Ectodermal cell (in vitro differentiated cells): Measurements from ENCODE around the gene SETD1B.

Experiments
- H3K27ac ChIP-seq: 2 replicates; pipeline ENCODE4 v1.7.0; 2013; ENCODE audit warnings: mild to moderate bottlenecking, low read depth, low read length; ENCODE audit not compliant: insufficient read depth, poor library complexity, severe bottlenecking
- H3K27me3 ChIP-seq: 2 replicates; pipeline ENCODE4 v1.7.0; 2013; ENCODE audit warnings: mild to moderate bottlenecking, low read length; ENCODE audit not compliant: insufficient read depth, control insufficient read depth, poor library complexity, severe bottlenecking
- H3K36me3 ChIP-seq: one replicate; pipeline ENCODE4 v1.7.0; 2013; ENCODE audit warnings: low read length; ENCODE audit not compliant: control insufficient read depth, insufficient read depth
- H3K4me1 ChIP-seq: one replicate; pipeline ENCODE4 v1.7.0; 2013; ENCODE audit warnings: low read length; ENCODE audit not compliant: control insufficient read depth, insufficient read depth
- H3K4me3 ChIP-seq: 2 replicates; pipeline ENCODE4 v1.7.0; 2013; ENCODE audit warnings: low read depth, low read length, control low read depth; ENCODE audit not compliant: insufficient read depth
- H3K9me3 ChIP-seq: 2 replicates; pipeline ENCODE4 v1.7.0; 2013; ENCODE audit warnings: mild to moderate bottlenecking, low read length, moderate library complexity; ENCODE audit not compliant: control insufficient read depth
- WGBS, 2 experiments: methylation state at CpG; one replicate each; pipeline ENCODE4 v1.1.7; 2013; ENCODE audit warnings: missing lambda C conversion rate in 2 of 2; 5-methylcytosine and 5-hydroxymethylcytosine counted together

SETD1B gene

GRCh38 chr12:121769831-121770301 lies 33.9 kb upstream of the SETD1B start:
- Histone ChIP-seq H3K27ac (no peak overlapping the region), H3K36me3 (no peaks in the 10 kb centered on the region), H3K4me3 (no peak overlapping the region), H3K9me3 (no peaks in the 10 kb centered on the region), H3K4me1 (peaks cover 12% of the 10 kb centered on the region), H3K27me3 (no peaks in the 10 kb centered on the region)
- WGBS, 2 experiments = 93 to 94% methylated on average over 11 of the region's 11 CpGs

- Histone ChIP-seq H3K4me1 (peaks cover 16% of the 10 kb centered on the region), H3K9me3 (no peaks in the 10 kb centered on the region), H3K36me3 (no peaks in the 10 kb centered on the region), H3K27ac (peak overlapping the region; percentile 6), H3K4me3 (no peak overlapping the region), H3K27me3 (no peaks in the 10 kb centered on the region)
- WGBS, 2 experiments = 77 to 81% methylated on average over 9 of the region's 9 CpGs
These were observed 33.4 kb upstream of the SETD1B start for GRCh38 chr12:121770388-121770787.

- Histone ChIP-seq H3K4me3 (no peak overlapping the region), H3K27me3 (no peaks in the 10 kb centered on the region), H3K36me3 (no peaks in the 10 kb centered on the region), H3K27ac (no peak overlapping the region), H3K4me1 (peaks cover 21% of the 10 kb centered on the region), H3K9me3 (no peaks in the 10 kb centered on the region)
- WGBS, 2 experiments = 80 to 85% methylated on average over 25 of the region's 25 CpGs
These were observed 32.8 kb upstream of the SETD1B start for GRCh38 chr12:121770813-121771625.

- Histone ChIP-seq H3K36me3 (no peaks in the 10 kb centered on the region), H3K4me3 (no peak overlapping the region), H3K27me3 (no peaks in the 10 kb centered on the region), H3K27ac (no peak overlapping the region), H3K4me1 (peaks cover 21% of the 10 kb centered on the region), H3K9me3 (no peaks in the 10 kb centered on the region)
- WGBS, 2 experiments = 59 to 60% methylated on average over 14 of the region's 14 CpGs
These were observed 30.6 kb upstream of the SETD1B start for GRCh38 chr12:121773011-121773777.

GRCh38 chr12:121774968-121775474 lies 28.8 kb upstream of the SETD1B start:
- Histone ChIP-seq H3K27ac (no peak overlapping the region), H3K9me3 (no peaks in the 10 kb centered on the region), H3K4me1 (peaks cover 20% of the 10 kb centered on the region), H3K4me3 (no peak overlapping the region), H3K36me3 (no peaks in the 10 kb centered on the region), H3K27me3 (no peaks in the 10 kb centered on the region)
- 67 to 69% methylated on average over 14 of the region's 14 CpGs for WGBS, 2 experiments

- H3K36me3 ChIP-seq = no peaks in the 10 kb centered on the region
- WGBS, 2 experiments = 79 to 81% methylated on average over 16 of the region's 16 CpGs
- no peak overlapping the region for H3K27ac ChIP-seq
- H3K27me3 ChIP-seq = no peaks in the 10 kb centered on the region
- no peaks in the 10 kb centered on the region for H3K9me3 ChIP-seq
- H3K4me3 ChIP-seq = no peak overlapping the region
- H3K4me1 ChIP-seq = peaks cover 15% of the 10 kb centered on the region
These were observed 28.3 kb upstream of the SETD1B start for GRCh38 chr12:121775501-121775900.

GRCh38 chr12:121776190-121777098 lies 27.4 kb upstream of the SETD1B start:
- Histone ChIP-seq H3K36me3 (no peaks in the 10 kb centered on the region), H3K4me3 (no peak overlapping the region), H3K27ac (no peak overlapping the region), H3K4me1 (peaks cover 14% of the 10 kb centered on the region), H3K27me3 (no peaks in the 10 kb centered on the region), H3K9me3 (no peaks in the 10 kb centered on the region)
- WGBS, 2 experiments = 47% methylated on average over 24 of the region's 24 CpGs

GRCh38 chr12:121778567-121779421 lies 25.0 kb upstream of the SETD1B start:
- Histone ChIP-seq H3K27me3 (no peaks in the 10 kb centered on the region), H3K4me1 (peaks cover 25% of the 10 kb centered on the region), H3K27ac (no peak overlapping the region), H3K9me3 (no peaks in the 10 kb centered on the region), H3K4me3 (no peak overlapping the region), H3K36me3 (no peaks in the 10 kb centered on the region)
- WGBS, 2 experiments = 94 to 95% methylated on average over 17 of the region's 17 CpGs

GRCh38 chr12:121779422-121779895 lies 24.4 kb upstream of the SETD1B start:
- Histone ChIP-seq H3K27ac (no peak overlapping the region), H3K27me3 (no peaks in the 10 kb centered on the region), H3K4me3 (no peak overlapping the region), H3K4me1 (peaks cover 25% of the 10 kb centered on the region), H3K9me3 (no peaks in the 10 kb centered on the region), H3K36me3 (no peaks in the 10 kb centered on the region)
- WGBS, 2 experiments = 94 to 95% methylated on average over 17 of the region's 17 CpGs
